SW 1271 (cell line): ENCODE measurements around the gene ANG.
"Not testable (repeated sequence)": the region's sequence is repeated elsewhere in the genome, so short reads cannot be mapped to it uniquely, and the experiment has no call there.

Experiments
- DNase-seq, 2 experiments: peaks; one replicate each; lab custom pipeline; 2025; lab: John Stamatoyannopoulos, UW

The ANG gene

GRCh38 chr14:20698934-20699333, 10.4 kb downstream of the ANG start:
- no peak for DNase-seq

- no peak for DNase-seq
These were observed 11.4 kb downstream of the ANG start for GRCh38 chr14:20699931-20700330.

- not testable (repeated sequence) for DNase-seq
These were observed 12.4 kb downstream of the ANG start for GRCh38 chr14:20700965-20701364.

- DNase-seq: no peak
These were observed 18.2 kb downstream of the ANG start for GRCh38 chr14:20706657-20707355.

- no peak for DNase-seq
These were observed 19.1 kb downstream of the ANG start for GRCh38 chr14:20707622-20708021.

- no peak for DNase-seq
These were observed 22.7 kb downstream of the ANG start for GRCh38 chr14:20711261-20711660.

- DNase-seq: no peak
These were observed 23.1 kb downstream of the ANG start for GRCh38 chr14:20711685-20712084.

GRCh38 chr14:20712904-20713303, 24.3 kb downstream of the ANG start:
- no peak for DNase-seq

GRCh38 chr14:20714593-20715250, 26.2 kb downstream of the ANG start:
- no peak for DNase-seq

GRCh38 chr14:20719777-20720176, 31.2 kb downstream of the ANG start:
- no peak for DNase-seq

- no peak for DNase-seq
These were observed 32.2 kb downstream of the ANG start for GRCh38 chr14:20720741-20721140.

- no peak for DNase-seq
These were observed 33.5 kb downstream of the ANG start for GRCh38 chr14:20722016-20722415.

- DNase-seq: no peak
These were observed 34.9 kb downstream of the ANG start for GRCh38 chr14:20723488-20723887.

- not testable (repeated sequence) for DNase-seq
These were observed 37.6 kb downstream of the ANG start for GRCh38 chr14:20726121-20726520.

GRCh38 chr14:20726531-20726930, 38.0 kb downstream of the ANG start:
- no peak for DNase-seq

- DNase-seq: no peak
These were observed 42.3 kb downstream of the ANG start for GRCh38 chr14:20730891-20731290.

GRCh38 chr14:20732477-20732876, 43.9 kb downstream of the ANG start:
- DNase-seq: no peak

GRCh38 chr14:20732979-20733635, 44.5 kb downstream of the ANG start:
- DNase-seq: no peak

- DNase-seq: no peak
These were observed 45.3 kb downstream of the ANG start for GRCh38 chr14:20733684-20734429.

- DNase-seq: no peak
These were observed 45.9 kb downstream of the ANG start for GRCh38 chr14:20734430-20734806.

GRCh38 chr14:20738292-20738691, 49.7 kb downstream of the ANG start:
- not testable (repeated sequence) for DNase-seq

GRCh38 chr14:20742132-20742531, 53.6 kb downstream of the ANG start:
- no peak for DNase-seq

GRCh38 chr14:20743556-20743955, 55.0 kb downstream of the ANG start:
- DNase-seq: no peak
